NCI-H2171 treated with DMSO at 0.1 percent for 48 hours (cell line): Measurements from ENCODE around the gene SLC24A3.
"Not testable (repeated sequence)": the region's sequence is repeated elsewhere in the genome, so short reads cannot be mapped to it uniquely, and the experiment has no call there.

ENCODE experiments used
- DNase-seq: peaks from one replicate; lab custom pipeline; 2025; lab: John Stamatoyannopoulos, UW

SLC24A3 gene

DNA sequence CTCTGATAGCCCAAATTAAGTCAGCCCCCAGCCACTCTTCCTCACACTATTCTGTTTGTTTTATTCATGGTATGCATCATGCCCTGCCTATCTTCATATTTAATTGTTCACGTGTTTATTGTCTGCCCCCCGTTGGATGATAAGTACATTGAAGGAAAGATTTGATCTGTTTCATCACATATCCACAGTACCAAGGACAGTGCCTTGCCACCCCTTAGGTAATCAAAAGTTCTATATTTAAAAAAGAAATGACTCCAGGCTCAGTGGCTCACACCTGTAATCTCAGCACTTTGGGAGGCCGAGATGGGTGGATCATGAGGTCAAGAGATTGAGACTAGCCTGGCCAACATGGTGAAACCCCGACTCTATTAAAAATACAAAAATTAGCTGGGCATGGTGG is 535.5 kb downstream of the SLC24A3 start:
- no peak for DNase-seq

DNA sequence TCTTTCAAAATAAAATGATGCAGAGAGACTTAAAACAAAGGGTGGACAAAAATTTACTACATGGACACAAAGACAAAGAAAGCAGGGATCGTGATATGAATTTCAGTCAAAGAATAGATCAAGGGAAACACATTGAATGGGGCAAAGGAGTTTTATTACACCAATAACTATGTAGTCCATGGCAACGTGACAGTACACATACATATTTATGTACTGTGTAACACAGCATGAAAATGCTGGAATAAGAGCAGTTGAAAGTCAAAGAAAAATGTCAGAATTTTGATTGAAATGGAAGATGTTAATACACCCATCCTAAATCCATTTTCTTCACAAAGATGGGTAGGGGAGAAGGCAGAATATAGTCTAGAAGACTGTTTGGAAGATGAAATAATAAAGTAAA is 536.2 kb downstream of the SLC24A3 start:
- DNase-seq = no peak

DNA sequence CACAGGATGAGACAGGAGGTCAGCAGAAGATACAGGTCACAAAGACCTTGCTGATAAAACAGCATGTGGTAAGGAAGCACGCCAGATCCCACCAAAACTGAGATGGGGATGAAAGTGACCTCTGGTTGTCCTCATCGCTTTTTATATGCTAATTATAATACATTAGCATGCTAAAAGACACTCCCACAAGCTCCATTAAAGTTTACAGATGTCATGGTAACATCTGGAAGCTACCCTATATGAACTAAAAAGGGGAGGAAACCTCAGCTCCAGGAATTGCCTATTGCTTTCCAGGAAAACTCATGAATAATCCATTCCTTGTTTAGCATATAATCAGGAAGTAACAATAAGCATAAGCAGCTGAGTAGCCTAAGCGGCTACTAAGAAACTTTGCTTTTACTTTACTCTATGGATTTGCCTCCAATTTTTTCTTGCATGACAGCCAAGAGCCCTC is 537.2 kb downstream of the SLC24A3 start:
- no peak for DNase-seq

DNA sequence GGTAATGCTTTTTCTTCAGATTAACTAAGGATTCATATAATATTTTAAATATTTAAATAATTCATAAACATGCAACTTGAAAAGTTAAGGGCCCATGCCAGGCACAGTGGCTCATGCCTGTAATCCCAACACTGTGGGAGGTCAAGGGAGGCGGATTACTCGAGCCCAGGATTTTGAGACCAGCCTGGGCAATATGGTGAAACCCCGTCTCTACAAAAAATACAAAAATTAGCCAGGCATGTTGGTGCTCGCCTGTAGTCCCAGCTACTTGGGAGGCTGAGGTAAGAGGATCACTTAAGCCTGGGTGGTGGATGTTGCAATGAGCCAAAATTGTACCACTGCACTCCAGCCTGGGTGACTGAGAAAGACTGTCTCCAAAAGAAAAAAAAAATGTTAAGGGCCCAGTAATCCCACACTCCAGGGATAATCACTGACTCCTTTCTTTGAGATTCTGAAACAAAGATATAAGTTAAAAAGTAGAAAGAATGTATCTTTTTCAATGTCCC is 537.7 kb downstream of the SLC24A3 start:
- peak; percentile 78 for DNase-seq

DNA sequence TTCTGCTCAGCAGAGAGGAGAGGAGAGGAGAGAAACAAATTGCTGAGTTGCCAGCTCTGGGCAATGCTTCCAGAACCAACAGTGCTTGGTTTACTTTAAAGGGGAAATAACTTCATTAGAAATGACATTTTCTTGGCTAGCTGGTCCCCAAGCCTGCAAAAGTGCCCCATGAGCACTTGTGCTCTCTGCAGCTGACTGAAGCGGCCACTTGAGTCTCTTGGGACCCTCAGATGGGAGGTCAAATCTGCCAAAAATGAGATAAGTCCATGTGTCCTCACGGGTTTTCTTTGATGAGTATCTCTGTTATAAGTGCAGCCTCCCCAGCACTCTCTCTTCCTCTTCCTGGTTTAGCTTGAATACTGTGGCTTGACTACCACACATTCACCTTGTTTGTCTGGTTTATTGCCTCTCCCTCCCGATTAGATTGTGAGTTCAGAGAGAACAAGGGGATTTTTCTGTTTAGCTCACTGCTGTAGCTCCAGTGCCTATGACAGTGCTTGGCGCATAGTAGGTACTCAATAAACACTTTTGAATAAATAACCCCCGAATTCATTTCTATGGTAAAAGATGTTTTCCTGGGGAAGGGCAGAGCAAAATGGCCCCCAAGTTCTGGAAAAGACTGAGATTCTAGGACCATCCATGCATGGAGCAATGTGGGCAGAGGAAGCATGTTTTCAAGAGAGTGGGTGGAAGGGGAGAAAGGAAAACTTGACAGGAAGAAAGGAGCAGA is 538.6 kb downstream of the SLC24A3 start:
- no peak for DNase-seq

DNA sequence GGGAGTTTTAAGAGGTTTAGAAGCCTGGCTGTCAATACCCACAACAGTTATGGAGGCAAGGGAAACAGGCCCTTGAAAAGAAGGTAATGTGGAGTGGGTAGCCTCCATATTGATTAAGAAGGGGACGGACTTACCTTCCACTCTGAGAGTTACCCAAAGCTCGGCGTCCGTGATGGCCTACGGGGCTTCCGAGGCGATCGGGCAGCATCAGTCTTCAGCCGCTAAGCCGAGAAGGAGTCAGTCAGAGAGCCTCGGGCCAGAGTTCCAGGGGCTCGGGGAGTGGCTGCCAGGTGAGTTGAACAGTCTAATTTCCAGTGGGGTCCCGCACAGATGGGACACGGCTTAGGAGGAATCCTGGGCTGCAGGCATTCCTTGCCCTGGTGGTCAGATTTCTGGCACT is 541.8 kb downstream of the SLC24A3 start:
- not testable (repeated sequence) for DNase-seq

DNA sequence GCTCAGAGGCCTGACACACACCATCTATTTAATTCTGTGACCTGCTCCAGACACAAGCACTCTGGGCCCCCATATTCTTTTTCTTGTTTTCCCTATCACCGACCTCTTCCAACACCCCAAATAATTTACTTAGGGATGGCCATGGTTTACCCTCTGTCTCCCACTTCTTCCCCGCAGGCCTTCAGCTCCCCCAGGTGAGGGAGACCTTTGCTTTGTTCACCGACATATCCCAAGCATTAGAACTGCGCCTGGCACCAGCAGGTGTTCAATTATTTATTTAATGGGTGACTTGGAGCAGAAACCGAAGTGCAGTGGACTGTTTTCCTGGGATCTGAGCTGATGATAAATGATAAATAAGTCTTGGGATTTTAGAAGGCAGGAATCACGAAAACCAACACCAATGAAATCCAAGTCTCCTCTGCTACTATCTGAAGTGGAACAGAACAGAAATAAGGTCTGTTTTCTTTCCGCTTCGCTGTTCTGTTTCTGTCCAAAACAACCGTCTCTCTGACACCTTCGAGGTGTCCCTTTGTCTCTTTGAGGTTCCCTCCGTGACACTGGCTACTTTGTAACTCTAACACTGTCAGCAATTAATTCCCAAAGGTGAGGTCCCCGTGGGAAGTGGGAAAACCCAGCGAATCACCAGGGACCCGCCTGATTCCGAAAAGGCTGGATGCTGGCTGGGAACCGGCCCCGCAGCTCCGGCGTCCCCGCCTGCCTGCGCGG is 544.5 kb downstream of the SLC24A3 start:
- DNase-seq = peak; percentile 92

DNA sequence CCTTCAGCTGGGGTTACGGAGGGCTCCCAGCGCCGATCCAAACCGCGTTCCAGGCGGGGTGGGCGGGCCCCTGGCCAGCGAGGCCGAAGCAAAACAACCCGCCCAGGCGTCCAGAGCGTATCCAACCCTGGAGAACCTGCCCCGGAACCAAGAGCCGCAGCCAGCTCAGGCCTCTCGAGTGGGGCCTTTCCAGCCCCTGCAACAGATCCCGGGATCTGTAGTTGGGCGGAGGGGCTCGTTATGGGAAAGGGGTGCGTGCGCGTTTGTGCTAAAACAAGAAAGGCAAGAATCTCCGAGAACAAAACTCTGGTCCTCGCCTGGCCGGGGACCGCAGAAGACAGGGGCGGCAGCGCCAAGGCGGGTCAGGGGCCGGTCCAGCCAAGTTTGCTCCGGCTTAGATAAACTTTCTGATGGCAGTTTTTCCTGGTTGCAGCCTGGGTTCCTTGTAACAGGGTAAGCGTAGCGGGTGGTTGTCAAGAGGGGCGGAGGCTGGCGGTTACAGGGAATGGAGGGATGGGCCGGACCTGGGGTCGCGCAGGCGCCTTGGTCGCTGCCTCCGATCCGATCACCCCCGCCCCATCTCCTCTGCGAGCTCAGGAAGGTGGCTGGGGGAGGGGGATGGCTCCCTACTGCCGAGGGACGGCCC is 545.2 kb downstream of the SLC24A3 start:
- no peak for DNase-seq

DNA sequence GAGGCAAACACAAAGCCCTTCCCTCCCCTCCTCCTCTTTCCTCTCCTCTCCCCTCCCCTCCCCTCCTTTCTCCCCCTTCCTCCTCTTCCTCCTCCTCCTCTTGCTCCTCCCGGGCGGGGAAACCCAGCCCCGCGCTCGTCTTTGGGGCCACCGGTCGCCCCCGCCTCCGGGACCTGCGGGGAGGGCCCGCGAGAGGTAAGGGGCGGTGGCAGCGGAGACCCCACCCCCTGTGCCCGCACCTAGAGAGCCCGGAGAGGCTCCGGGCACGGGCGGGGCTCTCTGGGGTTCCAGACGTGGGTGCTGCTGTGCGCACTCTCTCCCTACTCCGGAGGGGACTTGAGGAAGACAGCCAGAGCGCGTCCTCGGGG is 545.7 kb downstream of the SLC24A3 start, which contains the start of gene RIN2:
Gene RIN2, plus strand, starts transcription at position 126 of the 368 bp plus-strand sequence. CDS start 131,344 bp downstream, outside the sequence.
- peak; percentile 98 for DNase-seq

DNA sequence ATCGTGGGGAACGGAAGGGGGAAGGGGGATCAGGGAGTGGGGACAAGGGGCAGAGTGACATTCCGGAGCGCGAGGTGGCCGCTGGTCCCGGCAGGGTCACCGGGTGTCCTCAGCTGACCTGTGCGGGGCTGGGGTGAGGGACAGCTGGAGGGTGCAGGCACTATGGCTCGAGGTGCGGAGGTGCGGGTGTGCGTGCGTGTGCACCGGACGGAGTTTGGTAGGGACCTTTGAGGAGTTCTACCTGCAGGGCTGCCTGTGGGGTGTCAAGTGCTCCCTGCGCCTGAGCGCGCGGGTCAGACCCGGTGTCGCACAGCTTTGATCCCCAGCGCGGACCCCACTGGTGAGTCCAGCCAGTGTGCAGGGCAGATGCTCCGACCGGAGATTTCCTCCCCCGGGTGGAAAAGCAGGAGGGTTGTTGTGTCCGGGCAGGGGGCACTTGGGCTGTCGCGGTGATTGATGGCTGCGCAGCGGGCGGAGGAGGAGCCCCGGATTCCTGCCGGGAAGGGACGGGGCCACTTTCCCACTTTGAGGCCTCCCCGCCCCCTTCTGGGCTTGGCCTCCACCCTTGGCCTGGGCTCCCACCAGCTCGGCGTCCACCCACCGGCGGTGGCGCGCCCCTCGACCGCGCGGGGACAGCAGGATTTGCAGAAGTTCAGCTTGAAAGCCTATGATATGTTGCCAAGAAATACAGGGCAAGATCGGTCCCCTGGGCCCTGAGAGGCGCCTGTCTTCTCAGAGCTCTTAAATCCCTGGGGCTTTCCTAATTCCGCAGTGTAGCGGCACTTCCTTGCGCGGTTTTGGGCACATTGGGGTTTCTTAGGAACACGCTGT is 546.3 kb downstream of the SLC24A3 start:
- peak; percentile 96 for DNase-seq

DNA sequence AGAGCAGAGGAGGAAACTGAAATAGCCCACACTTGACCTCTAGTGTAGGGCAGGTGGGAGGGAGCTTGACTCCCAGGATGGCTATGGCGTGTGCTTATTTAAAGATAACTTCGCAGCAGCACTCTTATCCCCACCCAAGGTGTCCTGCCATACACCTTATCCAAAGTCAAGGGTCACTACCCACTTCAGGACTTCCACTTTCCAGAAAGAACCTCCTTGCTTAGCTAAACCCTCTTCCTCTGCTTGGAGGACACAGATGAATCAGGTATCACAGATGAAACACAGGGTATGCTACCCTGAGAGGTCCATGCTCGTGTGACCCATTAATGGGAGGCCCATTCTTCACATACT is 547.9 kb downstream of the SLC24A3 start:
- no peak for DNase-seq

DNA sequence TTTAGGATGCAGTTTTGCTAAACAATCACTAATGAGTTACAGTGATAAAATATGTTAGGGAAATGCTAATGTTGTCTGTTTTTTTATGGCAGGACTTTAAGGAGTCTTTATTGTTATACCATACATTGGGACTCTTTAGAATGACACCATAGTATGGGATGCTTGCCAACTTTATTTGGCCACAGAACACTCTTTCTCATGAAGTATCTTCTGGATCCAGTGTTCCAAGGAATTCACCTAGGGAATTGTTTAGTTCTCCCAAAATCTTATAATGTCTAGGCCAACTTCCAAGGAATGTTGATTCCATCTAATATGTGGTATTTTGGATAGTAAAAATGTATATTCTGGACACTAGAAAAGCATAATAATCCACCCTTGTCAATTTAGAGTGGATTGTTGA is 548.9 kb downstream of the SLC24A3 start:
- DNase-seq = no peak

DNA sequence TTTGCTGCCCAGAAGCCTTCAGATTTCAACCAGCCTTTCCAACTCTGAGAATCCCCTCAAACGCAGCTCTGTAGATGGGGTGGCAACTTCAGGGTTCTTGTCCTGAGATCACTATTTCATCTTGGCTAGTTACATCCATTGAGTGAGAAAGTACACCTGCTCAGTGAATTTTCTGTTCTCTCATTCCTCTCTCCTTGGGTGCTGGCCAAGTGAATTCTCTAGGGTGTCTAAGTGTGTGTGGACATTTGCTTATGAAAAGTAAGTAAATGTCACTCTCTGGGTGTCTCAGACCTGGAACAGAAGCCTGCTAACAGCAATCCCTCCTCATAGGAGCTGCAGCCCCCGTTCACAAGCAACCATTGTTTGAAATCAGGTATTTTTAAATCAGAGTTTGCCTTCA is 549.4 kb downstream of the SLC24A3 start:
- DNase-seq = peak; percentile 54

DNA sequence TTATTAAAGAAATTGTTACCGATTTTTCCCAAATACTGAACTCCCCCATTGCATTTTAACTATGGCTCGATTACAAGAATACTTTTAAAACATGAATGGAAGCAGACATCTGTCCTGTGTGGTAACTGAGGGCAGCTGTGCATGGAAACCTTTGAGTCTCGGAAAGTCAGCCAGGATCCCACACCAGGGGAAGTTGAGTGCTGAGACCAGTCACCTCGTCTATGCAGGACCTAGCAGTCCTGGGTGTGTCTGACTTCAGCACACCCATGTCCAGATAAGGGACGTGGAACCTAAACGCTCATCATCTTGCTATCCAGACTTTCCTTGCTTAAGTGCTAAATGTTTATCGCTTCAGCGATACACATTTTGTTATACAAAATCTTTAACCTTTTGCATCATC is 551.8 kb downstream of the SLC24A3 start:
- DNase-seq = peak; percentile 61

DNA sequence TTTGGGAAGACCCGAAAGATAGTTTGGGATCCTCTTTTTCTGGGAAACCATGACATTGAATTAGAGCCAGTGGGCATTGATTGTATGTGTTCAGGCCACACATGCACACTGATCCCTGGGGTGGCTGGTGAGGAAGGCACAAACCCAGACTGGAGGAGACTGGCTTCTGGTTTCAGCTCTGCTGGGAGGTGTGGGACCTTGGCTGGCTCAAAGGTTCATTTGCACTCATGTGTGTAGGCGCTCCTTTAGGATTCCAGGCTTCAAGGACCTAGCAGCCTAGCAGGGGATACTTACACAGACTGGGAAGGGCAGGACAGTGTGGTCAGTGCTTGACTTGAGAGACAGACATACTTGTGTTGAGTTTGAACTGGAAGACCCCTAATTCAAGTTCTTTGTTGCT is 552.8 kb downstream of the SLC24A3 start:
- DNase-seq = peak; percentile 56

DNA sequence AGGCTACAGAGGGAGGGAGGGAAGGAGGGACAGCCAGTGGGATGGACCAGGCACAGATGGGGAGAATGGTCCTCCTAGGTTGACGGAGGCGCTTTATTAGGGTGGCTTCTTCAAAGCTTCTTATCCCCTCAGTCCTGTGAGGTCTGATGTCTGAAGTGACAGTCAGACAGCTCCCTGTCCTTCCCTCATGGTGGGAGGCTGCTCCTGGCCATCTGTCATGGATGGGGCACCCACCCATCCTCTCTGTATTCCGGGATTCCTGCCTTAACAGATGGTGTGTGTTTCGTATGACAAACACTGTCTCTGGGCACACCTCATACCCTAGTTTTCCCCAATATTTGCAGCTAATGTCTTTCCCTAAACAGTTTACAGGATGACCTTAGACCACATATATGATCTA is 553.5 kb downstream of the SLC24A3 start:
- DNase-seq = peak; percentile 91

DNA sequence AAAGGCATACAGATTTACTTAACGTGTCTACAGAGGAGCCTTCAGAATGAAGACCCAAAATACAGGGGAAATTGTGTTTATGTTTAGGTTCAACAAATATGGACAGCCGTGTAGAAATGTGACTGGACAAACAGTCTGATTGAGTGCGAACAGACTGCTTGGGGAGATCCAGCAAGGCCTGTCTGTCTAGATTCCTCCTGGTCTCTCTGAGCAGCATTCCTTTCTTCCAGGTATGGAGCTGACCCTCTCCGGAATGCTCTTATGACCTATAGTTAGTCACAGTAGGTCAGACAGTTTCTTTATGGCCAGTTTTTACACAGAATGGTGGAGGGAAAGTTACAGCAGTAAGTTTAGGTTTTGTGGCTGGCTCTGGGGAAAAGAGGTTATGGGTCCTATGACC is 554.6 kb downstream of the SLC24A3 start:
- no peak for DNase-seq

DNA sequence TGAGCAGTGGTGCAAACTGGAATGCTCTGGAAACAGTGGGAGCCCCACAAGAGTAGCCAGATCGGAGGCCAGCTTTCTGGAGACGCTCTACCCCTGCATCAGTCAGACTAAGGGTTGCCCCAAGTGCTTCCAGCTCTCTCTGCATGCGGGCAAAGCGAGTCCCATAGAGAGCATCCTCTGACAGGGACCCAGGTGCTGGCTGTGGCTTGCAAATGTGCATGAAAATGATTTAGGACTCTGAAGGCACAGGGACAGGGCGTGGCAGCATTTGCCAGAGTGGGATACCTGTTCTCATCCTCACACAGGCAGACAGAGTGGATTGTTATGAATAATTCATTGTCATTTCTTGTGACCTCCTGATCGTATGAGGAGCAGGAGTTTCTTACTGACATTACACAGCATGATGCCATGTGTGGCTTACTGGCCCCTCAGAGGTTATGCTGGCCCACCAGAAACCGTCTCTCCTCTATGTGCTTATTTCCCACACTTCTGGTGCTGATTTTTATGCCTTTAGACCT is 555.9 kb downstream of the SLC24A3 start:
- DNase-seq = no peak

DNA sequence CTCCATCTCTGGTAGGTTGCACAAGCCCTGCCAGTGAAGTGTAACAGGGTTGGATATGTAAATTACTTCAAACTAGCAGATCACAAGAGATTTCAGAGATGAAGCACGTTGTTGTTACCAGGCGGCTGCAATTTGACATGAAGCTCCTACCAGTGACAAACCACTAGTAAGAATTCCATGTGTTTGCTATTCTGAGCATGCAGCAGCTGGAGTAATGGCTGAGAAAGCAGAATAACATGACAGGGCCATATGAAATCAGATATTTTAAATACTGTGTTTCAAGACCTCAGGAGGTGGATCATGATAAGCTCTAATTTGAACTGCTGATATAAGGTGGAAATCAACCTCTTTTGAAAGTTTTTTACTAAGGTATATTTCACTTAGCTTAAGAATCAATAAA is 557.1 kb downstream of the SLC24A3 start:
- DNase-seq = peak; percentile 73

DNA sequence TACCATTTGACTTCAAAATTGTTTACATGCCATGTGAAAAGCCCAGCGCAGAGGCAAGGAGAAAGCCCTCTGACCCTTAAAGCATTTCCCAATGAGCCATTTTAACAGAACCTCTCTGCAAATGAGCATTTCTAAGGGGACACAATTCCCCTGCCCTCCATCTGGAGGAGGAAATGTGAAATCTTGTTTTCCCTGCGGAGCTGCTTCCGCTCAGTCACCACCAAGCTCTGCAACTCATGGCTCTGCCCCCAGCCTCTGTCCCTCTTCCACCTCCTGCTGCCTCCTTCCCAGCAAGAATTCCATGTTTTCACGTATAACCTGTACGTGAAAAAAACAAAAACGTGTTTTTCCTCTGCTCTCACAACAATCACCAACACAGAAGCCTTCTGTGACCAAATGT is 557.9 kb downstream of the SLC24A3 start:
- peak; percentile 34 for DNase-seq

DNA sequence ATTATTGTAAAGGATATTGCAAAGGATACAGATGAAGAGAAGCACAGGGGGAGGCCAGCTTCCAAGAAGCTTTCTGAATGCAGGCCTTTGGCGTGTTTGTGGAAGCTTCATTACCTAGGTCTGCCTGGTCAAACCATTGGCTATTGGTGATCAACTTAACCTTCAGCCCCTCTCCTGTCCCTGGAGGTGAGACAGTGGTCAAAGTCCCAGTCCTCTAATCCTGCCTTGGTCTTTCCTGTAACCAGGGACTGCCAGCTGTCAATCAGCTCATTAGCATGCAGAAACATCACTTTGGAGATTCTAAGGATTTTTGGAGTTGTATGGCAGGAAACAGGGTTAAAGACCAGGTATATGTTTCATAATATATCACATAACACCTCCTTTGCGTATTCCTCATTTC is 558.6 kb downstream of the SLC24A3 start:
- no peak for DNase-seq
